Glomerular visceral epithelial cell (primary cell): ENCODE data around the gene BBX.

ENCODE experiments used
- DNase-seq: peaks from one replicate; pipeline ENCODE4 v3.0.0-alpha.2; 2016; ENCODE audit errors: extremely low spot score

BBX gene

GRCh38 chr3:107740992-107741896, 218.5 kb downstream of the BBX start:
- peak; percentile 11 for DNase-seq

GRCh38 chr3:107745354-107745753, 222.6 kb downstream of the BBX start:
- DNase-seq = no peak

- DNase-seq = peak; percentile 5
These were observed 229.6 kb downstream of the BBX start for GRCh38 chr3:107752202-107752990.

GRCh38 chr3:107753494-107753893, 230.7 kb downstream of the BBX start:
- peak; percentile 49 for DNase-seq

GRCh38 chr3:107753976-107754375, 231.2 kb downstream of the BBX start:
- no peak for DNase-seq

- DNase-seq = no peak
These were observed 233.9 kb downstream of the BBX start for GRCh38 chr3:107756649-107757048.

- DNase-seq = no peak
These were observed 234.4 kb downstream of the BBX start for GRCh38 chr3:107757140-107757539.

GRCh38 chr3:107760144-107760543, 237.4 kb downstream of the BBX start:
- no peak for DNase-seq

GRCh38 chr3:107761391-107761790, 238.6 kb downstream of the BBX start:
- no peak for DNase-seq

GRCh38 chr3:107765524-107765923, 242.8 kb downstream of the BBX start:
- no peak for DNase-seq

GRCh38 chr3:107767897-107768605, 245.3 kb downstream of the BBX start:
- no peak for DNase-seq

GRCh38 chr3:107769882-107770281, 247.1 kb downstream of the BBX start:
- DNase-seq = no peak

- DNase-seq = peak; percentile 85
These were observed 249.3 kb downstream of the BBX start for GRCh38 chr3:107772016-107772415.

GRCh38 chr3:107775974-107776373, 253.2 kb downstream of the BBX start:
- no peak for DNase-seq

GRCh38 chr3:107781253-107781652, 258.5 kb downstream of the BBX start:
- DNase-seq = no peak

GRCh38 chr3:107782054-107782453, 259.3 kb downstream of the BBX start:
- no peak for DNase-seq

GRCh38 chr3:107790612-107791011, 267.9 kb downstream of the BBX start:
- no peak for DNase-seq

- no peak for DNase-seq
These were observed 268.3 kb downstream of the BBX start for GRCh38 chr3:107791027-107791426.

GRCh38 chr3:107791450-107791849, 268.7 kb downstream of the BBX start:
- DNase-seq = no peak

GRCh38 chr3:107794664-107795443, 272.1 kb downstream of the BBX start:
- DNase-seq = no peak

GRCh38 chr3:107795514-107796094, 272.8 kb downstream of the BBX start:
- DNase-seq = no peak
